Nephron (organoid): ENCODE results near the gene CCDC80.

Source experiments
- H3K27ac Mint-ChIP-seq, 3 experiments: 2 replicates each; pipeline ENCODE4 v1.8.0; 2020; ENCODE audit warnings: mixed read lengths in 3 of 3, mild to moderate bottlenecking in 2 of 3, moderate library complexity in 1 of 3
- H3K27me3 Mint-ChIP-seq: 2 replicates; pipeline ENCODE4 v1.8.0; 2021; ENCODE audit warnings: low read depth, mild to moderate bottlenecking, moderate library complexity, mixed read lengths
- H3K36me3 Mint-ChIP-seq: 2 replicates; pipeline ENCODE4 v1.8.0; 2020; ENCODE audit warnings: low read depth, mixed read lengths
- H3K4me1 Mint-ChIP-seq: 2 replicates; pipeline ENCODE4 v1.8.0; 2020; ENCODE audit warnings: mixed read lengths
- H3K4me3 Mint-ChIP-seq, 3 experiments: 2 replicates each; pipeline ENCODE4 v1.8.0; 2020; ENCODE audit warnings: mild to moderate bottlenecking in 3 of 3, mixed read lengths in 3 of 3, moderate library complexity in 2 of 3
- H3K9me3 Mint-ChIP-seq: 2 replicates; pipeline ENCODE4 v1.8.0; 2020; ENCODE audit warnings: mixed read lengths
- CTCF ChIP-seq, 3 experiments: fragments of 200-600 bp; sonication (generic); IDR thresholded peaks; one replicate each; pipeline ENCODE4 v1.5.0; 2021; ENCODE audit warnings: antibody characterized with exemption in 3 of 3; ENCODE audit not compliant: unreplicated experiment in 3 of 3

Gene CCDC80

GRCh38 chr3:112555535-112556170 lies 85.3 kb downstream of the CCDC80 start:
- Mint-ChIP-seq H3K27ac (no peak overlapping the region), H3K4me1 (peaks cover 19% of the 10 kb centered on the region), H3K9me3 (no peaks in the 10 kb centered on the region), H3K27me3 (no peaks in the 10 kb centered on the region), H3K36me3 (peaks cover 24% of the 10 kb centered on the region), H3K4me3 (no peak overlapping the region)
- TF ChIP-seq CTCF (IDR thresholded peaks at IDR 0.05; ENCODE audit: unreplicated experiment in 3 of 3) = no peak

- Mint-ChIP-seq H3K27me3 (no peaks in the 10 kb centered on the region), H3K4me3 (no peak overlapping the region), H3K36me3 (peaks cover 24% of the 10 kb centered on the region), H3K4me1 (no peaks in the 10 kb centered on the region), H3K9me3 (no peaks in the 10 kb centered on the region), H3K27ac (no peak overlapping the region)
- TF ChIP-seq CTCF (IDR thresholded peaks at IDR 0.05; ENCODE audit: unreplicated experiment in 3 of 3) = no peak
Measured at GRCh38 chr3:112550859-112551258, 90.1 kb downstream of the CCDC80 start.
